GM19099 (cell line): ENCODE results near the gene TRAF2.
A peak's percentile ranks its signal among the peaks of the same experiment; 100 is the strongest.

Experiments used
- POLR2A ChIP-seq: IDR thresholded peaks from 3 replicates; pipeline ENCODE4 v1.6.1; 2011; ENCODE audit warnings: low read depth; ENCODE audit not compliant: insufficient read length; ENCODE audit errors: extremely low read depth

TRAF2 gene

GRCh38 chr9:136847088-136847825, 39.1 kb upstream of the TRAF2 start:
- TF ChIP-seq POLR2A, result no peak

DNA sequence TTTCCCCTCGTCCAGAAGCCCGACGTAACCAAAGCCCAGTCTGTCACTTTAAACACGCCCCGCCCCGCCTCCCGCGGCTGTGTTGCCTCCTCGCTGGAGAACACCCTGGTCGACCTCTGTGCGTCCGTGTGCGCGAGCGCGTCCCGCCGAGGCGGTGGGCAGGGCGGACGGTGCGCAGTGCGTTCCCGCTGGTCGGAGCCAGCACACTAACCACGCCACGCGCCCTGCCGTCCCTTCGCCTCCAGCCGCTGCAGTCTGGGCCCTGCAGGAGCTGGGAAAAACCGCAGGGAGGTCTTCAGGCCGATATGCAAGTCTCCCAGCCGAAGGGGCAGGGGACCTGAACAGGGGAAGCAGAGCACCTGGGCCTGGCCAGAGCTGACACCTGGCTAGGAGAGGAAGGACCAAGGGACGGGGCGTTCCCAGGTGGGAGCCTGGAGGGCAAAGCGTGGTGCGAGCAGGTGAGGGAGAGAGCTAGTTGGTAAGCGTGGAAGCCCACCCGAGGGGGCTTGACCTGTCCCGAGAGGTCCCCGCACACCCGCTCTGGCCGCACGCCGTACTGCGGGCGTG, 38.4 kb upstream of the TRAF2 start:
- peak; percentile 55 for TF ChIP-seq POLR2A

DNA sequence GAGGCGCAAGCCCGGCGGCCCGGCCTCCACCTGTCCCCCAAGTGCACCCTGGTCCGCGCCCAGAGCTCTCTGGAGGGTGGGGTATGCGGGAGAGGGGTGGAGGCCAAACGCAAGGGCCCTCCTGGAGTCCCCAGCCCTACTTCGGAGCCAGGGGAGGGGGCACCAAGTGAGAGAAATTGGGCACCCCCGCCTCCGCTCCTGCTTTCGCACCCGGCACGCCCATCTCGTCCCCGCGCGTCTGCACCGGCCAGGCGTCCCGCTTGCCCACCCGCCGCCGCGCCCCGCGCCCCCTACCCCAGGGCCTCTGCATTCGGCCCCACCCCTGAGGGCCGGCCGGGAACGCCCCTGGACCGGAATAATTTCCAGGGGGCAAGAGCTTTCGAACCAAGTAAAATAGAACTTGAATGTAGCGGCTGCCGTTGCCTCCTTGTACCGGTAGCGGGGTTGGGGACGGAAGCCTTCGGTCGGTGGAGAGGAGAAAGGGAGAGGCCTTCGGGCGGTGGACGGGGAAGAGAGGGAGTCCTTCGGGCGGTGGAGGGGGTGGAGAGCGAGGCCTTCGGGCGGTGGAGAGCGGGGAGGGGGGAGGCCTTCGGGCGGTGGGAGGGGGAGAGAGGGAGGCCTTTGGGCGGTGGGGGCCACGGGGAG, 37.8 kb upstream of the TRAF2 start:
- TF ChIP-seq POLR2A, result no peak

DNA sequence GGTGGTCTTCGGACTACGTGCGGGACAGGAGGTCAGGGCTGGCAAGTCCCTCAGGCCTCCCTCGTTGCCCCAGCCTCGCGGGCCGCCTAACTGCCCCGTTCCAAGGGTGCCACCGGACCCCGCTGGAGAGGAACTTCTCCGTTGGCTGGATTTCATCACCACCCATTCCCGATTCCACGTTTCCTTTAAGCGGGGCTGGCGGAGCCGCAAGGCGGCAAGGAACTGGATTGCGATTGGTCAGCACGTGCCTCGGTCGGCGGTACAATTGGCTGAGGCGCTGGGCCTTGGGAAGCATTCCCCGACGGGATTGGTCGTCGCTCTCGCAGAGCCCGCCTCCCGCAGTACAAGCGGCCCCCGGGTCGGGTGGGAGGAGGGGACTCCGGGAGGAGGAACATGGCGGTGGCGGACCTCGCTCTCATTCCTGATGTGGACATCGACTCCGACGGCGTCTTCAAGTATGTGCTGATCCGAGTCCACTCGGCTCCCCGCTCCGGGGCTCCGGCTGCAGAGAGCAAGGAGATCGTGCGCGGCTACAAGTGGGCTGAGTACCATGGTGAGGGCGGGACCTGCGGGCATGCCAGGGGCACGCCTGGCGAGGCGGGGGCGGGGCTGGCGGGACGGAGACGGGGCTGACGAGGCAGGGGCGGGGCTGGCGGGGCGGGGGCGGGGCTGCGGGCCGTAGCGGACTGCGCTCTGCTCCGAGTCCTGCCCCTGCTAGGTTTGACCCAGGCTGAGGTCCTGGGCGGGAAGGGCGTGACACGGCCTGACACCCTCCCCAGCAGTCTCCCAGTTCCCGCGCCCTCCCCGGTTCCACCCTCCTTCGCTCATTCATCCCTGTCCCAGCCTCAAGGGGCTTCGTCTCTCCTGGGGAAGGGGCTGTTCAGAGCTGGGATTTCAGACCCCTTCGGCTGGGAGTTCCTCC, 37.0 kb upstream of the TRAF2 start, which contains the start of gene PHPT1:
PHPT1 (plus strand) TSS at position 372 of the 922 bp plus-strand sequence; CDS start at position 394, 22 bp downstream.
- peak; percentile 95 for TF ChIP-seq POLR2A

- TF ChIP-seq POLR2A, result no peak
Observed at GRCh38 chr9:136849960-136850865, 36.1 kb upstream of the TRAF2 start.

DNA sequence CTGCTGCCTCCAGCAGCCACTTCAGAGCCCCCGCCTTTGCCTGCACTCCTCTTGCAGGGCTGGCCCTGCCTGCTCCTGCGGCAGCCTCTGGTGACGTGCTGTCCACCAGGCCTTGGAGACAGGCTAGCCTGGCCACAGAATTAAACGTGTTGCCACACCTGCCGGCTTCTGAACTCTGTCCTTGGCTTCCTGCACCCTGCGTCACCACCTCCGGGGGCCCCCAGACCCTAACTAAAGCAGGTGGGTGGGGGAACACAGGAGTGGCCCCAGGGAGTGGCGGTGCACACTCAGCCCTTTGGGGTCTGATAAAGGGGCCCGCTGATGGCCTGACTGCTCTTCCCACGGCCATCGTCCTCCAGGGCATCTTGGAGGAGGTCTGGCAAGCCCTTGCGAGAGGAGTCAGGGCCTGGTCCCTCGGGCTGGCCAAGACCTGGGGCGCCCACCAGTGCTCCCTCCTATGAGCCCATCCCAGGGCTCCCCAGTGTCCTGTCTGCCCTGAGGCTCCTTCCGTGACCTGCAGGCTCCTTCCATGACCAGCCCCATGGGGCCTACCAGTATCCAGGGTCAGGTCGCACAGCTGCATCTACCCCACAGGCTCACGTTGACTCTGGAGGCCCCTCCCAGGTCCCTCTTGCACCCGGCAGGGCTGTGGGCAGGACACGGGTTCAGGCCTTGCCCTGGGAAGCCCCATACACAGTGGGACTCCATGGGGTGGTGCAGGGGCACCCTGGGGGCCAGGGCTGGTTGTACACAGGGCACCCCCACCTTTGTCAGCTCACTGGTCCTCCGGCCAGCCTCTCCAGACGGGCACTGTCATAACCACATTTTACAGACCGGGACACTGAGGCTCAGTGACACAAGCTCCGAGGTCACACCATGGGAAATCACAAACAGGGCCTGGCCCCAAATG, 35.2 kb upstream of the TRAF2 start:
- no peak for TF ChIP-seq POLR2A

DNA sequence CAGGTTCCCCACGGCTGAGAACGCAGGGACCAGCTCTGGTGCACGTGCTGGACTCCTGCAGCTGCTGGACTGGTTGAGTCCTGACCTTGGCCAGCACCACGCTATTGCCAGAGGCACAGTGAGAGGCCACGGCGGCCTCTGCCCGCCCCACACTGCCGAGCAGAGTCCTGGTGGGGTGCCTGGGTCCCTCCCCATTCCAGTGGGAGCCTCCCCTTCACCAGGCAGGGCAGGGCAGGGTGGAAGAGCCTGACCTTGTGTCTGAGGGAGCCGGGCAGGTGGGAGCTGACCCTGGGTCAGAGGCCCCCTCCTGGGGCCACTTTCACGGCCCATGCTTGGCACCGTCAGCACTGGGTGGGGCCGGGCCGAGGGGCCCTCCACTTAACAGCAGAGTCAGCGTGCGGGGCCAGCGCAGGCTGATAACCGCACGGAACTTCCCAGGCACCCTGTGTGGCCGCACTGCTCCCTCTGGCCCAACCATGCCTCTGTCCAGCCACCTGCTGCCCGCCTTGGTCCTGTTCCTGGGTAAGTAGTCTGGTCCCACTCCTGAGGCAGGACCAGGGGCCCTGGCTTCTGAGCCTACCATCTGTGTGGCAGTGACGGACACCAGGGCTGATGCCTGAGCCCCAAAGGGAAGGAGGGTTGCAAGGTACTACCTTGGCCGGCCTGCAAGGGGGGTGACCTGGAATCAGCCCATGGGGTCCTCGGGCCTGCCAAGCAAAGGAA, 34.2 kb upstream of the TRAF2 start, which contains the start of gene MAMDC4:
MAMDC4 (plus strand) TSS at position 406 of the 723 bp plus-strand sequence; CDS start at position 477, 71 bp downstream.
- TF ChIP-seq POLR2A, result no peak

GRCh38 chr9:136852664-136853595, 33.4 kb upstream of the TRAF2 start:
- TF ChIP-seq POLR2A, result no peak

DNA sequence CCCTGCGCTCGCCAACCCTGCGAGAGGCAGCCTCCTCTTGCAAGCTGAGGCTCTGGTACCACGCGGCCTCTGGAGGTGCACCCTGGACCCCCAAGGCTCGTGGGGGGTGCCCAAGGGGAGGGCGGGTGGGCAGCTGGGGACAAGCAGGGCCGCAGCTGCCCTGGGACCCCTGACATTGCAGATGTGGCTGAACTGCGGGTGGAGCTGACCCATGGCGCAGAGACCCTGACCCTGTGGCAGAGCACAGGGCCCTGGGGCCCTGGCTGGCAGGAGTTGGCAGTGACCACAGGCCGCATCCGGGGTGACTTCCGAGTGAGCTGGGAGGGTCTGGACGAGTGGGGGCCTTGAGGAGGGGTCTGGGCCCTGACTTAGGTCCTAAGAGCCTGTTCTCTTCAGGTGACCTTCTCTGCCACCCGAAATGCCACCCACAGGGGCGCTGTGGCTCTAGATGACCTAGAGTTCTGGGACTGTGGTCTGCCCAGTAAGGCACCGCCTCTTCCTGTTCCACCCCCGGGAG, 32.7 kb upstream of the TRAF2 start:
- no peak for TF ChIP-seq POLR2A

DNA sequence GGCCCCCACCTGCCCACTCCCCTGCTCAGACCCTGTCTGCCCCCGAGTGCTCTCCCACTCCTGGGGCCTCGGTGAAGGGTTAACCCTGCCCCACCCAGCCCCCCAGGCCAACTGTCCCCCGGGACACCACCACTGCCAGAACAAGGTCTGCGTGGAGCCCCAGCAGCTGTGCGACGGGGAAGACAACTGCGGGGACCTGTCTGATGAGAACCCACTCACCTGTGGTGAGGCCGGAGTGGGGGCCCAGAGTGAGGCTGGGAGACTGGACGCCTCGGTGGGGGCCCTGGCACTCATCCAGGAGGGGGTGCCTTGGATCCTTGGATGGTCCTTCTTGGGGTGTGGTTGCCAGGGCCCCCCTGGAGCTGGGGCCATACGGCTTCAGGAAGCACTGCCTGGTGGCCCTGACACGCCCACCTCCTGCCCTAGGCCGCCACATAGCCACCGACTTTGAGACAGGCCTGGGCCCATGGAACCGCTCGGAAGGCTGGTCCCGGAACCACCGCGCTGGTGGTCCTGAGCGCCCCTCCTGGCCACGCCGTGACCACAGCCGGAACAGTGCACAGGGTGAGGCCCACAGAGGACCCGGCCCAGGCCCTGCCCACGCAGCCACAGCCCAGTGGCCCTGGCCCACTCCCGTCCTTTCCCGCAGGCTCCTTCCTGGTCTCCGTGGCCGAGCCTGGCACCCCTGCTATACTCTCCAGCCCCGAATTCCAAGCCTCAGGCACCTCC, 32.0 kb upstream of the TRAF2 start:
- TF ChIP-seq POLR2A, result no peak
